ENCODE results near the gene PALM3. TPM values are rescaled to one million over a fixed set of nuclear protein-coding genes. Genes with fewer than 3 reads are reported as not detected.
A peak's percentile ranks its signal among the peaks of the same experiment; 100 is the strongest.

Gene PALM3
- total RNA-seq, 3 donors from 2014 or later: 0.82 to 1.2 (median 1.0) TPM

GRCh38 chr19:14097532-14098151 lies 35.8 kb upstream of the PALM3 start:
- ATAC-seq (peak; percentile 31), DNase-seq (no peak)
- no peak overlapping the region for H3K4me3 ChIP-seq
- no peaks in the 10 kb centered on the region for H3K36me3 ChIP-seq (ENCODE audit: low read depth)
- intact Hi-C loops (cut with DNase I, micrococcal nuclease): no loop called here
- TF ChIP-seq CTCF (IDR thresholded peaks at IDR 0.05): no peak
- peaks cover 7% of the 10 kb centered on the region for H3K9me3 ChIP-seq
- no peaks in the 10 kb centered on the region for H3K4me1 ChIP-seq (ENCODE audit: low read depth)

DNA sequence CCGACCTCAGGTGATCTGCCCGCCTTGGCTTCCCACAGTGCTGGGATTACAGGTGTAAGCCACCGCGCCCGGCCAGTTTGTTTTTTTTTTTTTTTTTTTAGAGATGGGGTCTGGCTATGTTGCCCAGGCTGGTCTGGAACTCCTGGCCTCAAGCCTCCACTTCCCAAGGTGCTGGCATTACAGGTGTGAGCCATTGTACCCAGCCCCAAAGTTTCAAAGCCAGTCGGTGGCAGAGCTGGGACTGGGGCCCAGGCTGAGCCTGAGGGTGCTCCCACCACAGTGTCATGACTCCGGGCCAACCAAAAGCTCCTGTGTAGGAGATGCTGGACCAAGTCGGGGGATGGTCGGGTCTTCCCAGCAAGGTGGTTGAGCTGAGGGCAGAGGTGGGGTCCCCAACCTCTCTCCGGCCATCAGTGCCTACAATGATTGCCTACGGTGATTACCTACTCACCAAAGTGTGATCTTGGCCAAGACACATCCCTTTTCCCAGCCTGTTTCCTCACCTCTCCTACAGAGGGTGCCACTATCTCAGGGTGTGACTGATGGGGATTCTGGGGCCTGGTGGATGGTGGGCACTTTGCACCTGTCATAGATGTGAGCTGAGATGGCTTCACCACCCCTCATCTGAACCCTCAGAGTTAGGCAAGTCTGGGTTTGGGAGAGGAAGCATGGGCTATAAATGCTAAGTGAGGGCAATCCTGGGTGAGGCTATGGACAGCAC lies 34.6 kb upstream of the PALM3 start:
- H3K36me3 ChIP-seq (ENCODE audit: low read depth): no peaks in the 10 kb centered on the region
- intact Hi-C loops (cut with DNase I, micrococcal nuclease): no loop called here

GRCh38 chr19:14094854-14095253 lies 33.0 kb upstream of the PALM3 start:
- ATAC-seq: no peak
- DNase-seq: no peak
- Histone ChIP-seq H3K4me3 (no peak overlapping the region), H3K4me1 (ENCODE audit: low read depth) (peaks cover 8% of the 10 kb centered on the region), H3K9me3 (peaks cover 7% of the 10 kb centered on the region), H3K36me3 (ENCODE audit: low read depth) (no peaks in the 10 kb centered on the region)
- intact Hi-C loops (cut with DNase I, micrococcal nuclease): no loop called here
- no peak for TF ChIP-seq CTCF (IDR thresholded peaks at IDR 0.05)

More for the DNA sequence above, 34.6 kb upstream of the PALM3 start:
- ATAC-seq: peak; percentile 19
- Histone ChIP-seq H3K4me3 (no peak overlapping the region), H3K9me3 (peaks cover 7% of the 10 kb centered on the region), H3K4me1 (ENCODE audit: low read depth) (peaks cover 7% of the 10 kb centered on the region)
- no peak for DNase-seq
- TF ChIP-seq CTCF (IDR thresholded peaks at IDR 0.05): no peak

DNA sequence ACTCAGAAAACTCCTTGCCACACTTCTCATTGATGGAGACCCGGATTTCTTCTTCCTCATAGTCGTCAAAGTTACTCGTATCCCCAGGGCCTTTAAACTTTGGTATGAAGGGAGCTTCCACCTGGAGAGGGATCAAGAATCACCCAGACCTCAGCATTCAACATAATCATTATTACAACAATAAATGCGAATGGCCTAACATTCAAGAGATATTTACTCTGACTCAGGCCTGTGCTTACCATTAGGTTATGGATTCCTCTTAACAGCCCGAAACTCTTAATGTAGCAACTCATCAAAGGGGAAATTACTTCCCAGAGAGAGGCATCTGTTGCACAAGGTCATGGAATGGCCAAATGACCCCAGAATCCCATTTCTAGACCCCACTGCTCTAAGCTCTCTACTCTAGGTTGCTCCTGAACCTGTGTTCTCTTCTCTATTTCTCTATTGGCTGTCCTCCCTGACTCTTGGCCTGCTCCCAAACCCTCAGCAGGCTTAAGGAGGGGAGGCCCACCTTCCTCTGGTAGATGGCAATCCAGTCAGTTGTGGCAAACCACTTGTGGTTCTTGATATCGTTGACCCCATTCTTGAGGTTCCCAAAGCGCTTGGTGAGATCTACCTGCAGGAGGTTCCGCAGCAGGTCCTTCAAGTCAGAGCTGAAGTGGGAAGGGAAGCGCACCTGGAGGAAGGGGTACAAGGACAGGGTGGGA lies 31.4 kb upstream of the PALM3 start:
- H3K36me3 ChIP-seq (ENCODE audit: low read depth): no peaks in the 10 kb centered on the region
- ATAC-seq (no peak), DNase-seq (no peak)
- intact Hi-C loops (cut with DNase I, micrococcal nuclease): no loop called here
- H3K4me1 ChIP-seq (ENCODE audit: low read depth): peaks cover 12% of the 10 kb centered on the region
- TF ChIP-seq CTCF (IDR thresholded peaks at IDR 0.05): no peak
- peaks cover 7% of the 10 kb centered on the region for H3K9me3 ChIP-seq
- no peak overlapping the region for H3K4me3 ChIP-seq

GRCh38 chr19:14091813-14092462 lies 30.1 kb upstream of the PALM3 start:
- no peak for TF ChIP-seq CTCF (IDR thresholded peaks at IDR 0.05)
- ATAC-seq (no peak), DNase-seq (no peak)
- H3K9me3 ChIP-seq: peaks cover 7% of the 10 kb centered on the region
- H3K36me3 ChIP-seq (ENCODE audit: low read depth): no peaks in the 10 kb centered on the region
- H3K4me1 ChIP-seq (ENCODE audit: low read depth): peaks cover 12% of the 10 kb centered on the region
- intact Hi-C loops (cut with DNase I, micrococcal nuclease): no loop called here
- peak overlapping the region; percentile 48 for H3K4me3 ChIP-seq

Data from mucosa of descending colon (tissue), 3 donors.